Keratinocyte (primary cell): ENCODE results near the gene FAR1. TPM values are rescaled to one million over a fixed set of nuclear protein-coding genes. Genes with fewer than 3 reads are reported as not detected.

Source experiments
- DNase-seq: peaks from one replicate; pipeline ENCODE4 v3.0.0-alpha.2; 2011; ENCODE audit warnings: low read depth, missing footprints, low spot score
- FAIRE-seq: peaks from 2 replicates; lab custom pipeline; 2011; peaks lifted over from hg19 to GRCh38; lab: Jason Lieb, UNC
- H2AFZ ChIP-seq: 2 replicates; pipeline ENCODE4 v1.6.0; 2012; ENCODE audit warnings: low read length, control low read depth, inconsistent platforms; ENCODE audit not compliant: control insufficient read depth
- H3K27ac ChIP-seq: 2 replicates; pipeline ENCODE4 v1.5.1; 2011; ENCODE audit warnings: low read length; ENCODE audit not compliant: control insufficient read depth, insufficient read depth
- H3K27me3 ChIP-seq: 3 replicates; pipeline ENCODE4 v1.6.0; 2011; ENCODE audit warnings: low read length; ENCODE audit not compliant: control insufficient read depth, insufficient read depth; ENCODE audit errors: extremely low read depth
- H3K36me3 ChIP-seq, 2 experiments: 2 replicates in 1 of 2; 3 replicates in 1 of 2; pipeline ENCODE4 v1.5.1; 2011; ENCODE audit warnings: low read length in 2 of 2, mild to moderate bottlenecking in 1 of 2; ENCODE audit not compliant: control insufficient read depth in 2 of 2, insufficient read depth in 2 of 2; ENCODE audit errors: extremely low read depth in 1 of 2
- H3K4me1 ChIP-seq: 3 replicates; pipeline ENCODE4 v1.5.1; 2011; ENCODE audit warnings: low read length; ENCODE audit not compliant: control insufficient read depth, insufficient read depth; ENCODE audit errors: extremely low read depth
- H3K4me2 ChIP-seq: 3 replicates; pipeline ENCODE4 v1.6.0; 2011; ENCODE audit warnings: low read depth, low read length; ENCODE audit not compliant: control insufficient read depth, insufficient read depth; ENCODE audit errors: extremely low read depth
- H3K4me3 ChIP-seq, 3 experiments: fragments of 200-600 bp in 1 of 3; sonication (generic) in 1 of 3; 2 replicates in 2 of 3; 3 replicates in 1 of 3; pipeline ENCODE4 v1.5.1; 2011 to 2016; ENCODE audit warnings: low read length in 3 of 3, mild to moderate bottlenecking in 3 of 3, control low read depth in 2 of 3, inconsistent platforms in 1 of 3, low read depth in 1 of 3, mixed read lengths in 1 of 3, mixed run types in 1 of 3, moderate library complexity in 1 of 3; ENCODE audit not compliant: control insufficient read depth in 2 of 3, insufficient read depth in 2 of 3; ENCODE audit errors: extremely low read depth in 1 of 3
- H3K79me2 ChIP-seq: 2 replicates; pipeline ENCODE4 v1.6.0; 2012; ENCODE audit warnings: low read length; ENCODE audit not compliant: control insufficient read depth, insufficient read depth
- H3K9ac ChIP-seq: 3 replicates; pipeline ENCODE4 v1.6.0; 2011; ENCODE audit warnings: low read length; ENCODE audit not compliant: control insufficient read depth, insufficient read depth; ENCODE audit errors: extremely low read depth
- H3K9me1 ChIP-seq: 3 replicates; pipeline ENCODE4 v1.6.0; 2011; ENCODE audit warnings: low read length; ENCODE audit not compliant: control insufficient read depth, insufficient read depth; ENCODE audit errors: extremely low read depth
- H3K9me3 ChIP-seq: 2 replicates; pipeline ENCODE4 v1.5.1; 2012; ENCODE audit warnings: low read depth, low read length; ENCODE audit not compliant: control insufficient read depth
- H4K20me1 ChIP-seq: 3 replicates; pipeline ENCODE4 v1.6.0; 2011; ENCODE audit warnings: low read length; ENCODE audit not compliant: control insufficient read depth, insufficient read depth; ENCODE audit errors: extremely low read depth
- EZH2 ChIP-seq: IDR thresholded peaks from one replicate; pipeline ENCODE4 v1.6.1; 2012; ENCODE audit warnings: inconsistent platforms, mild to moderate bottlenecking, low read length, moderate library complexity
- dilution Hi-C: fragments of 300-500 bp; cut with MboI; formaldehyde crosslinking; loops from one replicate; pipeline ENCODE4 v1.7.0; 2020; ENCODE audit warnings: low sequenced_read_pairs; ENCODE audit not compliant: extremely low pct_ligation_motif_present
- polyA plus RNA-seq, 5 experiments: library from polyadenylated mRNA; depleted of rRNA in 3 of 5; stranded (reverse) in 3 of 5; stranded (forward) in 1 of 5; unstranded in 1 of 5; fragments of >200 nt; gene quantifications; 1 replicate in 1 of 5; 2 replicates in 3 of 5; 3 replicates in 1 of 5; pipeline versions ENCODE4 v1.2.1 to v1.2.3, GENCODE V29; 2011 to 2012; ENCODE audit warnings: missing spikeins in 2 of 5, low read depth in 1 of 5, low replicate concordance in 1 of 5
- TF ChIP-seq, protein P1 (sequence below), 3 experiments: IDR thresholded peaks in 1 of 3; conservative IDR thresholded peaks in 1 of 3; optimal IDR thresholded peaks in 1 of 3; 2 replicates in 2 of 3; 3 replicates in 1 of 3; pipeline versions ENCODE3 to v1.5.1; 2011; ENCODE audit warnings: low read length in 3 of 3, mild to moderate bottlenecking in 3 of 3, moderate library complexity in 2 of 3, control low read depth in 1 of 3, inconsistent platforms in 1 of 3; ENCODE audit not compliant: insufficient read depth in 2 of 3; ENCODE audit errors: extremely low read depth in 1 of 3

Gene FAR1
- polyA plus RNA-seq, 1 donor (not counting 4 experiments of a cell fraction or from before 2014, with no cell fraction given): 140 TPM

DNA sequence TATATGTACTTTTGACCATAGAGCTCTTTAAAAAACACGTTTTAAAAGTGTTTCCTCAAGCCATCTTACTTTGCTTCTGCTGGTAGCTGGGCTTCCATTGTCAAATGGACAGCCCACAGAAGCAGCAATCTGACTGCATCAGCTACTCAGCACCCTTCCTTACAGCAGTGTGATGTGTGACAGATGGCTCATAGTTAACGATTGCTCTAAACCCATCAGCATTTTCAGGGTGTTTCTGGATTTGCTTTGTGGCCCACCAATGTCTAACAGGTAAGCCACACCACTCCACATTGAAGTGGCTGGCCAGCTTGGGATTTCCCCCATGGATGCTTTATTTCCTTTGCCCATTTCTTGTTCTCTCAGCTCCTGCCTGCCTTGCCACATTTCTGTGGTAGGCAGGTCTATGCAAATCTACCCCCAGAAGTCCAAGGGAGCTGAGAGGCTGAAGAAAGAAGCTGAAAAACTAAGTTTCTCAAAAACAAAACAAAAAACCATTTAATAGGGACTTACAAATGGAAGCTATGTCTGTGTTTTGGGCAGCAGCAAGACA, 7.3 kb upstream of the FAR1 start:
- Histone ChIP-seq H3K27ac (no peak overlapping the region), H3K79me2 (no peaks in the 10 kb centered on the region), H4K20me1 (no peaks in the 10 kb centered on the region), H3K4me1 (peaks cover 17% of the 10 kb centered on the region), H2AFZ (no peak overlapping the region), H3K36me3 (no peaks in the 10 kb centered on the region), H3K4me2 (no peak overlapping the region), H3K4me3 (no peak overlapping the region), H3K9ac (no peak overlapping the region), H3K9me3 (no peaks in the 10 kb centered on the region), H3K27me3 (no peaks in the 10 kb centered on the region), H3K9me1 (no peaks in the 10 kb centered on the region)
- dilution Hi-C loops: no loop called here
- DNase-seq: no peak
- FAIRE-seq: no peak
- TF ChIP-seq EZH2: no peak
- TF ChIP-seq, protein P1, sequence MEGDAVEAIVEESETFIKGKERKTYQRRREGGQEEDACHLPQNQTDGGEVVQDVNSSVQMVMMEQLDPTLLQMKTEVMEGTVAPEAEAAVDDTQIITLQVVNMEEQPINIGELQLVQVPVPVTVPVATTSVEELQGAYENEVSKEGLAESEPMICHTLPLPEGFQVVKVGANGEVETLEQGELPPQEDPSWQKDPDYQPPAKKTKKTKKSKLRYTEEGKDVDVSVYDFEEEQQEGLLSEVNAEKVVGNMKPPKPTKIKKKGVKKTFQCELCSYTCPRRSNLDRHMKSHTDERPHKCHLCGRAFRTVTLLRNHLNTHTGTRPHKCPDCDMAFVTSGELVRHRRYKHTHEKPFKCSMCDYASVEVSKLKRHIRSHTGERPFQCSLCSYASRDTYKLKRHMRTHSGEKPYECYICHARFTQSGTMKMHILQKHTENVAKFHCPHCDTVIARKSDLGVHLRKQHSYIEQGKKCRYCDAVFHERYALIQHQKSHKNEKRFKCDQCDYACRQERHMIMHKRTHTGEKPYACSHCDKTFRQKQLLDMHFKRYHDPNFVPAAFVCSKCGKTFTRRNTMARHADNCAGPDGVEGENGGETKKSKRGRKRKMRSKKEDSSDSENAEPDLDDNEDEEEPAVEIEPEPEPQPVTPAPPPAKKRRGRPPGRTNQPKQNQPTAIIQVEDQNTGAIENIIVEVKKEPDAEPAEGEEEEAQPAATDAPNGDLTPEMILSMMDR (optimal IDR thresholded peaks at IDR 0.05 in 1 of 3, IDR thresholded peaks at IDR 0.05 in 1 of 3, conservative IDR thresholded peaks at IDR 0.05 in 1 of 3; ENCODE audit: extremely low read depth in 1 of 3, insufficient read depth in 2 of 3, low read length in 3 of 3): no peak

DNA sequence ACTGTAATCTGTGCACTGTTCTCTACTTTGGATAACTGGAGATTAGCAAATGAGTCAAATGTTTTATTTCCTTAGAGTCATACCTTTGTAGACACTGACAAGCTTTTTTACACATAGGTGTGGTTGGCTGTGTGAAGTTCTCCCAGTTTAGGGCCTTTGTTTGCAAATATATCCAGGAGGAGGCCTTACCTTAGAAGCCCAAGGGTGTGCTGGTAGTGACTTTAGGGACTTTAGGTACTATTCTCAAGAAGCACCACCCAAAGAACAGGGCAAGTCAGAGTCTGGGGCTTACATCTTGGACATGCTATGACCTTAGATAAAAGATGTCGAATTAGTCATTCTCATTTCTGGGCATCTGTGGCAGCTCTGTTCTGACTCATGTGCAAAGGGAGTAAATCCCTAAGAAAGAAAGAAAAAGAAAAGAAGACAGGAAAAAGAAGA, 4.8 kb upstream of the FAR1 start:
- H4K20me1 ChIP-seq: no peaks in the 10 kb centered on the region
- TF ChIP-seq, protein P1 (optimal IDR thresholded peaks at IDR 0.05 in 1 of 3, IDR thresholded peaks at IDR 0.05 in 1 of 3, conservative IDR thresholded peaks at IDR 0.05 in 1 of 3; ENCODE audit: extremely low read depth in 1 of 3, insufficient read depth in 2 of 3, low read length in 3 of 3): no peak
- TF ChIP-seq EZH2: no peak
- DNase-seq: no peak
- H3K27ac ChIP-seq: peak overlapping the region; percentile 76
- dilution Hi-C loops: no loop called here
- no peaks in the 10 kb centered on the region for H3K9me3 ChIP-seq
- H3K36me3 ChIP-seq: no peaks in the 10 kb centered on the region
- H2AFZ ChIP-seq: no peak overlapping the region
- H3K9ac ChIP-seq: peak overlapping the region; percentile 7
- peak; percentile 32 for FAIRE-seq
- H3K4me1 ChIP-seq: peaks cover 35% of the 10 kb centered on the region
- no peaks in the 10 kb centered on the region for H3K9me1 ChIP-seq
- H3K4me3 ChIP-seq: peak overlapping the region in 1 of 3 experiments; percentile 9
- H3K27me3 ChIP-seq: no peaks in the 10 kb centered on the region
- peak overlapping the region; percentile 69 for H3K4me2 ChIP-seq
- no peaks in the 10 kb centered on the region for H3K79me2 ChIP-seq
